HepG2 (cell line): ENCODE results near the gene CD19. TPM values are rescaled to one million over a fixed set of nuclear protein-coding genes. Genes with fewer than 3 reads are reported as not detected.

Source experiments
- ETV5 ChIP-seq: IDR thresholded peaks from 2 replicates; pipeline ENCODE4 v1.6.1; 2018; ENCODE audit warnings: missing biosample characterization, missing genetic modification reagents, inconsistent platforms, borderline replicate concordance
- GLMP ChIP-seq: sonication (generic); formaldehyde crosslinking; IDR thresholded peaks from 2 replicates; pipeline ENCODE4 v1.9.0; 2021; ENCODE audit warnings: missing genetic modification reagents, mild to moderate bottlenecking, borderline replicate concordance
- GPN1 ChIP-seq: sonication (generic); formaldehyde crosslinking; IDR thresholded peaks from 2 replicates; pipeline ENCODE4 v1.5.1; 2020; ENCODE audit warnings: missing genetic modification reagents, borderline replicate concordance
- KDM2A ChIP-seq: sonication (generic); formaldehyde crosslinking; IDR thresholded peaks from 2 replicates; pipeline ENCODE4 v1.4.0; 2020; ENCODE audit warnings: low read depth, missing genetic modification reagents, borderline replicate concordance
- NKX3-1 ChIP-seq: sonication (generic); formaldehyde crosslinking; IDR thresholded peaks from 2 replicates; pipeline ENCODE4 v1.5.0; 2020; ENCODE audit warnings: missing genetic modification reagents
- RAD51 ChIP-seq: fragments of 450-650 bp; IDR thresholded peaks from 2 replicates; pipeline ENCODE4 v1.6.1; 2016; ENCODE audit warnings: borderline replicate concordance
- RELA ChIP-seq: sonication (generic); formaldehyde crosslinking; IDR thresholded peaks from 2 replicates; pipeline ENCODE4 v1.4.0; 2020; ENCODE audit warnings: missing genetic modification reagents
- RXRB ChIP-seq: IDR thresholded peaks from 2 replicates; pipeline ENCODE4 v1.6.1; 2016; ENCODE audit warnings: borderline replicate concordance, missing genetic modification reagents, missing compliant biosample characterization
- SALL1 ChIP-seq: sonication (generic); formaldehyde crosslinking; IDR thresholded peaks from 2 replicates; pipeline ENCODE4 v1.8.0; 2022; ENCODE audit warnings: mild to moderate bottlenecking, missing genetic modification reagents
- XRCC5 ChIP-seq: fragments of 200-400 bp; formaldehyde crosslinking; optimal IDR thresholded peaks from 2 replicates; pipeline ENCODE3; 2017; ENCODE audit warnings: mild to moderate bottlenecking, low read length
- YEATS2 ChIP-seq: sonication (generic); formaldehyde crosslinking; IDR thresholded peaks from 2 replicates; pipeline ENCODE4 v1.4.0; 2020; ENCODE audit warnings: missing genetic modification reagents, borderline replicate concordance
- ZNF275 ChIP-seq: sonication (generic); formaldehyde crosslinking; IDR thresholded peaks from 2 replicates; pipeline ENCODE4 v1.8.0; 2022; ENCODE audit warnings: missing genetic modification reagents, mild to moderate bottlenecking, inconsistent platforms, borderline replicate concordance
- ZNF276 ChIP-seq: sonication (generic); formaldehyde crosslinking; IDR thresholded peaks from 2 replicates; pipeline ENCODE4 v1.4.0; 2020; ENCODE audit warnings: mild to moderate bottlenecking, low read depth, missing genetic modification reagents
- ZNF292 ChIP-seq: sonication (generic); formaldehyde crosslinking; IDR thresholded peaks from 2 replicates; pipeline ENCODE4 v1.8.1; 2022; ENCODE audit warnings: mild to moderate bottlenecking, low read depth, missing genetic modification reagents, borderline replicate concordance
- ZNF34 ChIP-seq: sonication (generic); formaldehyde crosslinking; IDR thresholded peaks from 2 replicates; pipeline ENCODE4 v1.4.0; 2020; ENCODE audit warnings: mild to moderate bottlenecking, missing genetic modification reagents, borderline replicate concordance
- ZNF773 ChIP-seq: sonication (generic); formaldehyde crosslinking; IDR thresholded peaks from 2 replicates; pipeline ENCODE4 v1.4.0; 2020; ENCODE audit warnings: missing genetic modification reagents, borderline replicate concordance
- polyA plus RNA-seq, 8 experiments: library from polyadenylated mRNA; depleted of rRNA in 3 of 8; stranded (reverse) in 7 of 8; unstranded in 1 of 8; fragments of >200 nt; fragmentation: Illumina TruSeq in 4 of 8; extraction: Trizol in 4 of 8; gene quantifications; 2 replicates each; pipeline versions ENCODE4 v1.2.1 to v1.2.3, GENCODE V29; 2011 to 2016; ENCODE audit warnings: low read depth in 4 of 8, missing spikeins in 1 of 8, mixed read lengths in 1 of 8; ENCODE audit not compliant: insufficient read depth in 1 of 8
- total RNA-seq, 5 experiments: library from RNA; depleted of rRNA; stranded (reverse); fragments of >200 nt; fragmentation: Illumina TruSeq; extraction: Trizol; gene quantifications; 2 replicates each; pipeline ENCODE4 v1.2.3, GENCODE V29; 2016; ENCODE audit warnings: low read depth in 1 of 5
- TF ChIP-seq, protein P1 (sequence below): fragments of 450-650 bp; IDR thresholded peaks from 2 replicates; pipeline ENCODE4 v1.6.1; 2017
- TF ChIP-seq, protein P2 (sequence below): sonication (generic); formaldehyde crosslinking; IDR thresholded peaks from 2 replicates; pipeline ENCODE4 v1.5.1; 2020; ENCODE audit warnings: missing genetic modification reagents, mild to moderate bottlenecking, borderline replicate concordance
- TF ChIP-seq, protein P3 (sequence below): sonication (generic); formaldehyde crosslinking; IDR thresholded peaks from 2 replicates; pipeline ENCODE4 v1.5.1; 2020; ENCODE audit warnings: mild to moderate bottlenecking, missing genetic modification reagents, borderline replicate concordance

Gene CD19
- total and polyA plus RNA-seq, 2 of the 13 experiments (the other 11 are each of a cell fraction or from before 2014, with no cell fraction given): 0.55 to 1.1 TPM

DNA sequence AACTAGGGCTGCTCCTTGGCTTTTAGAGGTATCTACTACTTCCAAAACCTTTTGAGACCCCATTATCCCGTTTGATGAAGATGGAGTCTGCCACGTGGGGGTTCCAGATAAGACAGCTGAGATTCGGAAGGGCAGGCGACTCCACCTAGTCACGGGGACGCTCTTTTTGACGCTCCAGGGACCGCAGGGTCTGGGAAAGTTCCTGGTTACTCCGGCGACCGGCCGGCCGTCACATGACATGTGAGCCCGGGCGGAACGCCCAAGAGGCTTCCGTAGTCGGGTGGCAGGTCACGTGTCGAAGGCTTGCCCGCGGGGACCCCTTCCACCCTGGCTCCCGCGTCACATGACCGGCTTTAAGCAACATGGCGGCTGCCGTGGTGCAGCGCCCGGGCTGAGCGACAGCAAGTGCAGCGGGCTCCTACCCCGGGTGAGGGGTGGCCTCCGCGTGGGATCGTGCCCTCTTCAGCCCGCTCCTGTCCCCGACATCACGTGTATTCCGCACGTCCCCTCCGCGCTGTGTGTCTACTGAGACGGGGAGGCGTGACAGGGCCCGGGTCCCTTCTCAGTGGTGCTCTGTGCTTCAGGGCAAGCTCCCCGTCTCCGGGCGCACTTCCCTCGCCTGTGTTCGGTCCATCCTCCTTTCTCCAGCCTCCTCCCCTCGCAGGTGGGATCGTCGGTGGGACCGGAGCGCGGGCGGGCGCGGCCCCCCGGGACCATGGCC lies 42.8 kb downstream of the CD19 start, which contains the start of gene SPNS1 (continued):
- TF ChIP-seq ZNF292 (CRISPR knock-in tag) (no peak), ZNF275 (CRISPR knock-in tag) (peak; percentile 98; the same call in 1 of the 2 replicates), SALL1 (CRISPR knock-in tag) (peak; percentile 90), KDM2A (CRISPR knock-in tag) (peak; percentile 99), ZNF34 (CRISPR knock-in tag) (peak; percentile 97; the same call in 1 of the 2 replicates), NKX3-1 (CRISPR knock-in tag) (peak; percentile 80), ETV5 (CRISPR knock-in tag) (peak; percentile 70), GLMP (CRISPR knock-in tag) (no peak), GPN1 (CRISPR knock-in tag) (no peak; the same call in 1 of the 2 replicates), ZNF773 (CRISPR knock-in tag) (0 out of 2 replicates have a peak, but pooled peaks have one; percentile 74), XRCC5 (peak; percentile 77), ZNF276 (CRISPR knock-in tag) (no peak; the same call in 1 of the 2 replicates), RAD51 (peak; percentile 99), RELA (CRISPR knock-in tag) (peak; percentile 95; the same call in 1 of the 2 replicates), RXRB (CRISPR knock-in tag) (peak; percentile 70), YEATS2 (CRISPR knock-in tag) (peak; percentile 99)
- TF ChIP-seq, protein P1, sequence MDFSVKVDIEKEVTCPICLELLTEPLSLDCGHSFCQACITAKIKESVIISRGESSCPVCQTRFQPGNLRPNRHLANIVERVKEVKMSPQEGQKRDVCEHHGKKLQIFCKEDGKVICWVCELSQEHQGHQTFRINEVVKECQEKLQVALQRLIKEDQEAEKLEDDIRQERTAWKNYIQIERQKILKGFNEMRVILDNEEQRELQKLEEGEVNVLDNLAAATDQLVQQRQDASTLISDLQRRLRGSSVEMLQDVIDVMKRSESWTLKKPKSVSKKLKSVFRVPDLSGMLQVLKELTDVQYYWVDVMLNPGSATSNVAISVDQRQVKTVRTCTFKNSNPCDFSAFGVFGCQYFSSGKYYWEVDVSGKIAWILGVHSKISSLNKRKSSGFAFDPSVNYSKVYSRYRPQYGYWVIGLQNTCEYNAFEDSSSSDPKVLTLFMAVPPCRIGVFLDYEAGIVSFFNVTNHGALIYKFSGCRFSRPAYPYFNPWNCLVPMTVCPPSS: no peak
- TF ChIP-seq, protein P2, sequence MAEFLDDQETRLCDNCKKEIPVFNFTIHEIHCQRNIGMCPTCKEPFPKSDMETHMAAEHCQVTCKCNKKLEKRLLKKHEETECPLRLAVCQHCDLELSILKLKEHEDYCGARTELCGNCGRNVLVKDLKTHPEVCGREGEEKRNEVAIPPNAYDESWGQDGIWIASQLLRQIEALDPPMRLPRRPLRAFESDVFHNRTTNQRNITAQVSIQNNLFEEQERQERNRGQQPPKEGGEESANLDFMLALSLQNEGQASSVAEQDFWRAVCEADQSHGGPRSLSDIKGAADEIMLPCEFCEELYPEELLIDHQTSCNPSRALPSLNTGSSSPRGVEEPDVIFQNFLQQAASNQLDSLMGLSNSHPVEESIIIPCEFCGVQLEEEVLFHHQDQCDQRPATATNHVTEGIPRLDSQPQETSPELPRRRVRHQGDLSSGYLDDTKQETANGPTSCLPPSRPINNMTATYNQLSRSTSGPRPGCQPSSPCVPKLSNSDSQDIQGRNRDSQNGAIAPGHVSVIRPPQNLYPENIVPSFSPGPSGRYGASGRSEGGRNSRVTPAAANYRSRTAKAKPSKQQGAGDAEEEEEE (CRISPR knock-in tag): no peak
- TF ChIP-seq, protein P3, sequence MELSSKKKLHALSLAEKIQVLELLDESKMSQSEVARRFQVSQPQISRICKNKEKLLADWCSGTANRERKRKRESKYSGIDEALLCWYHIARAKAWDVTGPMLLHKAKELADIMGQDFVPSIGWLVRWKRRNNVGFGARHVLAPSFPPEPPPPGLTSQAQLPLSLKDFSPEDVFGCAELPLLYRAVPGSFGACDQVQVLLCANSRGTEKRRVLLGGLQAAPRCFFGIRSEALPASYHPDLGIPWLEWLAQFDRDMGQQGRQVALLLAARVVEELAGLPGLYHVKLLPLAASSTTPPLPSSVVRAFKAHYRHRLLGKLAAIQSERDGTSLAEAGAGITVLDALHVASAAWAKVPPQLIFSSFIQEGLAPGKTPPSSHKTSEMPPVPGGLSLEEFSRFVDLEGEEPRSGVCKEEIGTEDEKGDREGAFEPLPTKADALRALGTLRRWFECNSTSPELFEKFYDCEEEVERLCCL: no peak; the same call in 1 of the 2 replicates
